CD14-positive monocyte (primary cell): Measurements from ENCODE around the gene UPF3A. TPM values are rescaled to one million over a fixed set of nuclear protein-coding genes. Genes with fewer than 3 reads are reported as not detected.
A peak's percentile ranks its signal among the peaks of the same experiment; 100 is the strongest.
"Not testable (repeated sequence)": the region's sequence is repeated elsewhere in the genome, so short reads cannot be mapped to it uniquely, and the experiment has no call there.

Experiments
- DNase-seq, 3 donors: peaks; one replicate each; pipeline ENCODE4 v3.0.0-alpha.2; 2011 to 2022
- H2AFZ ChIP-seq: 2 replicates; pipeline ENCODE4 v1.6.0; 2012; ENCODE audit warnings: mild to moderate bottlenecking, low read depth, low read length, inconsistent platforms; ENCODE audit not compliant: insufficient read depth, poor library complexity, severe bottlenecking
- H3K27ac ChIP-seq, 2 donors: 1 replicate in 1 of 2; 2 replicates in 1 of 2; pipeline ENCODE4 v1.5.1; 2012 to 2013; ENCODE audit warnings: low read length in 2 of 2, control low read depth in 1 of 2, inconsistent platforms in 1 of 2, low read depth in 1 of 2, mild to moderate bottlenecking in 1 of 2
- H3K27me3 ChIP-seq, 2 donors: one replicate each; pipeline versions ENCODE4 v1.6.0 to v1.6.1; 2011 to 2013; ENCODE audit warnings: low read length in 2 of 2; ENCODE audit not compliant: control insufficient read depth in 2 of 2, insufficient read depth in 2 of 2
- H3K36me3 ChIP-seq, 2 donors: replicated peaks in 1 of 2; 1 replicate in 1 of 2; 2 replicates in 1 of 2; pipeline versions ENCODE4 v1.5.1 to v1.6.1; 2012 to 2013; ENCODE audit warnings: low read length in 2 of 2, control low read depth in 1 of 2, inconsistent platforms in 1 of 2, mild to moderate bottlenecking in 1 of 2; ENCODE audit not compliant: insufficient read depth in 2 of 2, control insufficient read depth in 1 of 2
- H3K4me1 ChIP-seq, 2 donors: 1 replicate in 1 of 2; 2 replicates in 1 of 2; pipeline versions ENCODE4 v1.5.1 to v1.6.1; 2012 to 2013; ENCODE audit warnings: low read length in 2 of 2, control low read depth in 1 of 2, inconsistent platforms in 1 of 2, mild to moderate bottlenecking in 1 of 2, moderate library complexity in 1 of 2; ENCODE audit not compliant: insufficient read depth in 2 of 2, control insufficient read depth in 1 of 2
- H3K4me2 ChIP-seq: replicated peaks from 2 replicates; pipeline ENCODE3; 2012; ENCODE audit warnings: low read length, moderate library complexity, mild to moderate bottlenecking; ENCODE audit not compliant: poor library complexity, severe bottlenecking; ENCODE audit errors: extremely low read depth
- H3K4me3 ChIP-seq, 3 experiments: fragments of 200-600 bp in 1 of 3; sonication (generic) in 1 of 3; replicated peaks in 1 of 3; 1 replicate in 2 of 3; 2 replicates in 1 of 3; pipeline ENCODE4 v1.5.1; 2011 to 2013; ENCODE audit warnings: low read length in 3 of 3, mild to moderate bottlenecking in 3 of 3, control low read depth in 2 of 3, low read depth in 2 of 3, inconsistent platforms in 1 of 3, moderate library complexity in 1 of 3
- H3K79me2 ChIP-seq: 2 replicates; pipeline ENCODE4 v1.6.0; 2012; ENCODE audit warnings: mild to moderate bottlenecking, control low read depth, inconsistent platforms, low read length, moderate library complexity; ENCODE audit not compliant: insufficient read depth
- H3K9ac ChIP-seq: 2 replicates; pipeline ENCODE4 v1.6.0; 2017; ENCODE audit warnings: low read length, mild to moderate bottlenecking; ENCODE audit not compliant: insufficient read depth, poor library complexity, severe bottlenecking
- H3K9me3 ChIP-seq, 2 donors: replicated peaks in 1 of 2; 1 replicate in 1 of 2; 2 replicates in 1 of 2; pipeline versions ENCODE4 v1.5.1 to v1.6.1; 2012 to 2013; ENCODE audit warnings: low read length in 2 of 2, control low read depth in 1 of 2; ENCODE audit not compliant: control insufficient read depth in 1 of 2, insufficient read depth in 1 of 2
- H4K20me1 ChIP-seq: 2 replicates; pipeline ENCODE4 v1.6.0; 2012; ENCODE audit warnings: mild to moderate bottlenecking, low read length, control low read depth, moderate library complexity; ENCODE audit not compliant: insufficient read depth
- H3K27ac Mint-ChIP-seq, 7 donors: one replicate each; pipeline ENCODE4 v1.8.0; 2020; ENCODE audit warnings: mild to moderate bottlenecking in 7 of 7, mixed read lengths in 7 of 7, moderate library complexity in 6 of 7, inconsistent platforms in 2 of 7
- H3K27me3 Mint-ChIP-seq, 3 donors: one replicate each; pipeline ENCODE4 v1.8.0; 2021 to 2022; ENCODE audit warnings: low read depth in 3 of 3, mild to moderate bottlenecking in 3 of 3, mixed read lengths in 3 of 3, moderate library complexity in 3 of 3, inconsistent platforms in 1 of 3
- H3K36me3 Mint-ChIP-seq, 2 donors: one replicate each; pipeline ENCODE4 v1.8.0; 2020; ENCODE audit warnings: mixed read lengths in 2 of 2, inconsistent platforms in 1 of 2, mild to moderate bottlenecking in 1 of 2
- H3K4me1 Mint-ChIP-seq: one replicate; pipeline ENCODE4 v1.8.0; 2020; ENCODE audit warnings: mild to moderate bottlenecking, mixed read lengths
- H3K4me3 Mint-ChIP-seq, 2 donors: one replicate each; pipeline ENCODE4 v1.8.0; 2020; ENCODE audit warnings: mild to moderate bottlenecking in 2 of 2, mixed read lengths in 2 of 2, moderate library complexity in 1 of 2
- H3K9me3 Mint-ChIP-seq, 7 donors: one replicate each; pipeline ENCODE4 v1.8.0; 2020 to 2022; ENCODE audit warnings: mixed read lengths in 7 of 7, mild to moderate bottlenecking in 6 of 7, moderate library complexity in 6 of 7, inconsistent platforms in 2 of 7
- CTCF ChIP-seq: fragments of 200-600 bp; IDR thresholded peaks from one replicate; pipeline ENCODE4 v1.8.0; 2022; ENCODE audit warnings: antibody characterized with exemption, mild to moderate bottlenecking
- WGBS: methylation state at CpG from one replicate; pipeline ENCODE4 v1.1.5; 2013; ENCODE audit warnings: missing lambda C conversion rate; ENCODE audit not compliant: insufficient coverage; 5-methylcytosine and 5-hydroxymethylcytosine counted together
- intact Hi-C, 2 donors: fragments of 100-400 bp; cut with micrococcal nuclease; formaldehyde crosslinking; loops; one replicate each; pipeline versions ENCODE4 v1.15.0 to v1.15.1; 2023
- polyA plus RNA-seq, 3 donors: library from polyadenylated mRNA; depleted of rRNA in 1 of 3; unstranded in 2 of 3; stranded (reverse) in 1 of 3; fragments of 300-500 nt in 2 of 3; fragments of >200 nt in 1 of 3; fragmentation: Illumina TruSeq in 2 of 3; gene quantifications; 1 replicate in 2 of 3; 2 replicates in 1 of 3; pipeline ENCODE4 v1.2.3, GENCODE V29; 2012 to 2021

The UPF3A gene
- polyA plus RNA-seq, 3 donors: 6.1 to 39.1 (median 7.0) TPM

GRCh38 chr13:114248011-114248410 lies 33.4 kb upstream of the UPF3A start:
- no peak for DNase-seq
- TF ChIP-seq CTCF: no peak
- Histone ChIP-seq H2AFZ (no peak overlapping the region), H3K4me2 (no peak overlapping the region), H3K9ac (no peak overlapping the region), H3K9me3 (no peaks in the 10 kb centered on the region), H3K27ac (no peak overlapping the region), H3K27me3 (no peaks in the 10 kb centered on the region), H3K4me3 (no peak overlapping the region), H3K36me3 (peaks cover 98 to 100% of the 10 kb centered on the region in 2 donors), H3K4me1 (no peaks in the 10 kb centered on the region), H3K79me2 (no peaks in the 10 kb centered on the region), H4K20me1 (no peaks in the 10 kb centered on the region)
- no peaks in the 10 kb centered on the region for H3K9me3 Mint-ChIP-seq
- WGBS: 100% methylated on average over 1 of the region's 3 CpGs
- no peak overlapping the region for H3K27ac Mint-ChIP-seq
- intact Hi-C loops: no loop called here
- no peaks in the 10 kb centered on the region for H3K4me1 Mint-ChIP-seq
- no peak overlapping the region for H3K4me3 Mint-ChIP-seq
- H3K36me3 Mint-ChIP-seq: peaks cover 78 to 88% of the 10 kb centered on the region in 2 donors
- no peaks in the 10 kb centered on the region for H3K27me3 Mint-ChIP-seq

GRCh38 chr13:114249077-114249476 lies 32.3 kb upstream of the UPF3A start:
- H3K27me3 ChIP-seq: no peaks in the 10 kb centered on the region
- H3K4me1 Mint-ChIP-seq: no peaks in the 10 kb centered on the region
- peaks cover 77 to 87% of the 10 kb centered on the region in 2 donors for H3K36me3 Mint-ChIP-seq
- H4K20me1 ChIP-seq: no peaks in the 10 kb centered on the region
- no peak overlapping the region for H3K9ac ChIP-seq
- TF ChIP-seq CTCF: no peak
- H3K4me1 ChIP-seq: no peaks in the 10 kb centered on the region
- no peaks in the 10 kb centered on the region for H3K27me3 Mint-ChIP-seq
- no peak for DNase-seq
- no peak overlapping the region for H3K4me2 ChIP-seq
- no peak overlapping the region for H3K4me3 ChIP-seq
- WGBS: 100% methylated on average over 5 of the region's 7 CpGs
- no peak overlapping the region for H3K4me3 Mint-ChIP-seq
- H3K79me2 ChIP-seq: no peaks in the 10 kb centered on the region
- H3K27ac ChIP-seq: no peak overlapping the region
- intact Hi-C loops: no loop called here
- no peaks in the 10 kb centered on the region for H3K9me3 Mint-ChIP-seq
- peak overlapping the region in 2 of 7 donors; percentile 40 to 60 for H3K27ac Mint-ChIP-seq
- H3K9me3 ChIP-seq: no peaks in the 10 kb centered on the region
- no peak overlapping the region for H2AFZ ChIP-seq
- peaks cover 94 to 100% of the 10 kb centered on the region in 2 donors for H3K36me3 ChIP-seq

- H3K4me1 ChIP-seq, H3K9ac ChIP-seq, H3K4me3 ChIP-seq, H3K27me3 ChIP-seq, H3K4me3 Mint-ChIP-seq, H3K27ac ChIP-seq, H3K79me2 ChIP-seq, H3K4me2 ChIP-seq, H3K27me3 Mint-ChIP-seq, H2AFZ ChIP-seq, H3K9me3 ChIP-seq, H3K9me3 Mint-ChIP-seq, DNase-seq, H4K20me1 ChIP-seq, intact Hi-C loops, H3K4me1 Mint-ChIP-seq: not testable (repeated sequence)
- Mint-ChIP-seq H3K36me3 (peaks cover 72 to 86% of the 10 kb centered on the region in 2 donors), H3K27ac (peak overlapping the region in 2 of 7 donors; percentile 0 to 7)
- H3K36me3 ChIP-seq: peaks cover 84 to 100% of the 10 kb centered on the region in 2 donors
- WGBS: 100% methylated on average over 1 of the region's 1 CpG
Observed at GRCh38 chr13:114251639-114252440, 29.6 kb upstream of the UPF3A start.
